GM21528 (cell line): ENCODE measurements around the gene HTR6.
"Not testable (repeated sequence)": the region's sequence is repeated elsewhere in the genome, so short reads cannot be mapped to it uniquely, and the experiment has no call there.

Experiments
- ATAC-seq: cut with Tn5 transposase; IDR thresholded peaks from one replicate; pipeline ENCODE4 v1.9.1; 2021; ENCODE audit warnings: mild to moderate bottlenecking, moderate library complexity; ENCODE audit not compliant: unreplicated experiment, low FRiP score

The HTR6 gene

DNA sequence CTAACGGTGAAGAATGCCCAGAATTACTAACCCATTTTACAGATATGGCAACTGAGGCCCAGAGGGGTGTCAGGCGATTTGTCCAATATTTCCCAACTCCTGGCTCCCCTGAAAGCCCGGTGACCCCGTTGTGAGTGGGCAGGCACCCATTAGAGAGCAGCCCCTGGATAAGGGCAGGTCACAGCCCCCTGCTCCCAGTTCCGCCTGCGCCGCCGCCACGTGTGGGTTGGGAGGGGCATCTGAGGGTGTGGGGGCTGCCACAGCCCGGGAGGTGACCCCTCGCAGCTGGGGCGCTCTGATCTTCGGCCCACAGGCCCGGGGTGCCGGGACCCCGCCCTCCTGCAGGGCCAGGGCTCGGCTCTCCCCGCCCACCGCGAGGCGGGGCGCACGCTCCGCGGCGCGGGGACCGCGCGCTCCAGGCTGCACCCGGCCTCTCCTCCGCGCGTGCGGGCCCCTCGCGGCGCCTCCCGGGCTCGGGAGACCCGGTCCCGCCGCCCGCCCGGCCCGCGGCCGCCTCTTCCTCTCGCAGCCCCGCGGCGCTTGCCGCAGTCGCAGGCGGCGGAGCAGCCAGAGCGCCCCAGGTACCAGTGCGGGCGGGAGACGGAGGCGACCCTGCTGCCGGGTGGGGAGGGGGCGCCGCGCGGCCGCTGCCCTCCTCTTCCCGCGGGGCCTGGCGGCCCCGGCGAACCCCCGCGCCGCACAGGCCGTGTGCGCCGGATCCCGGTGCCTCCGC is at the start of gene HTR6:
Gene HTR6, plus strand, starts transcription at position 423 of the 733 bp plus-strand sequence. CDS start 879 bp downstream, outside the sequence.
- no peak for ATAC-seq

- ATAC-seq: no peak
Observed at GRCh38 chr1:19615438-19615837, 49.2 kb upstream of the HTR6 start.

DNA sequence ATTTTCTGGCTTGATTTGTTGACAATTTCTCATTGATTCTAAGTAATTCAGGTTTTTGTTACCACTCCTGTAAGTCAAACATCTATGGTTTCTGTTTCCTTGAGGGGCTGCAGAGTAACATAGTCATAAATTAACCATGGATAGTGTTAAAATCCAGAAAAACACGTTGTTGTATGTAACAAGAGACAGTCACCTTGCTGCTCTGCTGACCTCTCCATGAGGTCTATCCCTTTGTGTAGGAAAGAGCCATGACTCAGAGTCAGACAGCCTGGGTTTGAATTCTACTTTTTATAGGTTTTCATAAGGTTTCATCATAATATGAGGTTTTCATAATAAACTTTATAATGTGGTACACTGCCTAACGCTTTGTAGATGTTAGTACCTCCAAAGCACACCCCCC is 48.2 kb upstream of the HTR6 start:
- no peak for ATAC-seq

DNA sequence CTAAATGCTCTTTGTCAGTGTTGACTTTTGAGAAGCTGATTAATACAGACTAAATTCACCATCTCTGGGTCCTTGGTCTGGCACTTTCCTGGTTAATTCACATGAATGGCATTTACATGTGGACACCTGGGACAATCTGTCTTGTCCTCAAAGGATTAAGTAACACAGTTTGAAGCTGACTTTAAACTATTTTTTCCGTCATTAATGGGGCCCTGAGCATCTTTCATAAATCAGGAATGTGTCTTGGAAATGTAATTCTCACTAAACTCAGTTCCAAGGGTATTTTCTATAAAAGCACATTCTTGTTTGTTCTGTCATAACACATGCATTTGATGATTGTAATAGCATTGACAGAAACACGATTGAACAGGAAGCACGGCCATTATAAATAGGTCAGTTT is 47.3 kb upstream of the HTR6 start:
- ATAC-seq: no peak

DNA sequence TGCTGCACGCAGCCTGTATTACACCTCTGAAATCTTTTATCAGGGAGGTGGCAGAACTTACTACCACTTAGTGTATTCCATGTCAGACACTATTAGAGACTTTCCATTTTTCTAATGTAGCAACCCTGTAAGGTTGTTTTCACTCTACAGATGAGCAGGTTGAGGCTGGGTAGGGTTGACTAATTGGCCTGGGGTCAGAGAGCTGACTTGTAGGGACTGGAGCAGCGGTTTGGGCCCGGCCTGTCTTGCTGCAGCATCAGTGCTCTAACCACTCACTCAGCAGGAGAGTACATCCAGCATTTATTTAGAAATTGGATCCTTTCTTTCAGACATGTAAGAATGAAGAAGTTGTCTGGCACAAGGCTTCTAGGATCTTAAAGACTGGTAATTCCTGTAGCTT is 46.2 kb upstream of the HTR6 start:
- ATAC-seq: no peak

- ATAC-seq: no peak
Observed at GRCh38 chr1:19619697-19620384, 44.8 kb upstream of the HTR6 start.

GRCh38 chr1:19620786-19621185 is 43.9 kb upstream of the HTR6 start:
- no peak for ATAC-seq

DNA sequence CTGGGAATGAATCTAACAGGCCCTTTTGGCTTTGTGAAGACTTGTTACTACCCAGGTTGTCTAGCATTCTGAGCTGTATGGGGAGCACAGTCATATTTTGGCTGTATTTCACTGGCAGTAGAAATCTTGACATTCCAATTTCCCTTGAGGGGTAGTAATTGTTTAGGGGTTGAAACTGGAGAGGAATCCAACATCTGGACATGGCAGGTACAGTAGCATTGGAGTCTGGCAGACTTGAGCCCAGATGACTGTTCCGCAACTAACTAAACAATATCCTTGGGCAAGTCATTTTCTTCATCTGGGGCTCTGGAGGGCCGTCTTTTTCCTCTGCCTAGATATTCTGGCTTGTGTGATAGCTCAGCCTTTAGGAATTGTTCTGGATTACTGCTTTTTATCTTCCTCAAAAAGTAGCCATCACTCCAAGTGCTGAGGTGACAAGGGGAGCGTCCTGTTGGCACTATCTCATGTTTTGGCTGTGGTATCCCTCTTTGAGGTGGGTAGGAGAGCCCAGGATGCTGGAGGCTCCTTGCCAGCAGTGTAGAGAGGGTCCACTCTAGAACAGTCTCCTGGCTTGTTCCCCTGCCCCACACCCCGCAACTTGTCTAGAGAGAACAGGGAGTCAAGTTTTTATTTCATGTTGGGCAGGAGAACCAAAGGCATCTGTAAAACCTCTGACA is 43.3 kb upstream of the HTR6 start:
- no peak for ATAC-seq

GRCh38 chr1:19622204-19622603 is 42.5 kb upstream of the HTR6 start:
- no peak for ATAC-seq

- no peak for ATAC-seq
Observed at GRCh38 chr1:19623523-19623922, 41.2 kb upstream of the HTR6 start.

DNA sequence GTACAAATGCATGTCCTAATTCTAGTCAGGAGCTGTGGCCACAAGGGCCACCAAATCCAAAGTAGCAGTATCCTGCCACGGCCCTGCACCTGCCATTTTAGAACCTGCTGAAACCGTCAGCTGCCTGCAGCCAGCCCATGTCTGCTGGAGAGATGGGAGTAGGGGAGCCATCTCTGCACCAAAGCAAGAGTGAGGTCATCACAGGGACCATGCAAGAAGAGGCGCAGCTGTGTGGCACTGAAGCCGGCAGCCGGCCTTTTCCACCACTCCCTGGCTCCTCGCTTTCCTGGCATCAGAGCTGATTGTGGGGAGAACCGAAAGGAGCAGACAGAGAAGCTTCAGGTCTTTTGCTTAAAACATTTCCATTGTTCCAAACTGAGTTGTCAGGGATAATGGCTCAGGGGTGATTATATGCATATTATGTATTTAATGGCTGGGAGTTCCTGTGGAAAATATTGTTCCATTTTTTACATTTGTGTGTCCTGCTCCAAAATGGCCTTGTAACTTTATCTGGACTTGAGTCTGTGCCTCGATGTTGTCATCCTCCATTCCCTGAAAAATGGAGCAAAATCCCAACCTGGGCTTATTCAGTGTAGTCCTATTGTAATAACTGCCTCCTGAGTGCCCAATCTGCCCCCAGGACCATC is 39.3 kb upstream of the HTR6 start:
- ATAC-seq: no peak

DNA sequence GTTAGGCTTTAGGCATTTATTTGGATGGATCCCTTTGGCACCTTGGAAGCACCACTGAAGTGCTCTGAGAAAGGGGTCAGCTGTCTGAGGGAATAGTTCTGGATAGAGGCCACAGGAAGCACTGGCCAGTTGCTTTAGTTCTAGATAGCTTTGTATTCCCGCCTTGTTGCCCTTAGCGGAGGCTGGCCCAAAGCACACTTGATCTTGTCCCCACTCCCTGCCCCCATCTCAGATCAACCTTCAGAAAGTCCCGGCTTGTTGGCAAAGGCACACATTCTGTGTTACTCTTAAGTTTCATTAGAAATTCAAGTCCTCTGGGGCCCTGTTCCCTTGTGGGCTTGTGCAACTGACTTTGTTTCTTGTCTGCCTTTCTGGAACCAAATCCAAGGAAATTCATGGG is 35.8 kb upstream of the HTR6 start:
- no peak for ATAC-seq

GRCh38 chr1:19629357-19629756 is 35.3 kb upstream of the HTR6 start:
- no peak for ATAC-seq

GRCh38 chr1:19630192-19630591 is 34.5 kb upstream of the HTR6 start:
- not testable (repeated sequence) for ATAC-seq

GRCh38 chr1:19630720-19631395 is 33.8 kb upstream of the HTR6 start:
- ATAC-seq: no peak

DNA sequence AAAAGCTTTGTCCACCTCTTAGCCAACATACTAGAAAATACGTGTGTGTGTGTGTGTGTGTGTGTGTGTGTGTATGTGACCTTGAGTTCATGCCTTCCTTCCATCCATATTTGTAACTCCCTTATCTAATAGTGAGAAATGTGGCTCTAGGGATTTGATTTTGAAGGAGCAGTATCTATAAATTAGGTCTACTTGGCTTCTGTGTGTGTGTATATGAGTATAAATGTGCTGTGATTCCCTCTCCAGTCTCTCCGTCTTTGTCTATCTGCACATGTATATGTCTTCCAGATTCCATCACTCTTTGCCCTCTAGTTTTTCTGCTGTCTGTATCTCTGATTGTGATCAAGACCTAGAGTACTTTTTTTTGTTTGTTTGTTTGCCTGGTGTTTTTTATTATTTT is 32.5 kb upstream of the HTR6 start:
- no peak for ATAC-seq

DNA sequence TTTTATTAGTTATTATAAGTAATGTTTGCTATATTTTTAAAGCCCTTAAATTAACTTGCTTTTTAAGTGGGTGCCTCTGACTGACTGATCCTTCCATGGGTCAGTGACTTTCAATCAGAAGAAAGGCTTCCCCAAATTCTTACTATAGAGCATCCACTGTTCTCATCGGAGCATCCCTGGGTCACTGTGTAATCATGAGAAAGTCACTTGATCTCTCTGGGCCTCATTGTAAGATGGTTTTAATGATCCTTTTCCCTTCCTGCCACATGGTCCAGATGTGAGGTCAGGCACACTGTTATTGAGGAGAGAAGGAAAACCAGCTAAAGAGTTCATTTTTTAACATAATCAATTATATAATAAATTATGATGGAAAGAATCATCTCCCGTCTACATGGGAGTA is 31.6 kb upstream of the HTR6 start:
- no peak for ATAC-seq

DNA sequence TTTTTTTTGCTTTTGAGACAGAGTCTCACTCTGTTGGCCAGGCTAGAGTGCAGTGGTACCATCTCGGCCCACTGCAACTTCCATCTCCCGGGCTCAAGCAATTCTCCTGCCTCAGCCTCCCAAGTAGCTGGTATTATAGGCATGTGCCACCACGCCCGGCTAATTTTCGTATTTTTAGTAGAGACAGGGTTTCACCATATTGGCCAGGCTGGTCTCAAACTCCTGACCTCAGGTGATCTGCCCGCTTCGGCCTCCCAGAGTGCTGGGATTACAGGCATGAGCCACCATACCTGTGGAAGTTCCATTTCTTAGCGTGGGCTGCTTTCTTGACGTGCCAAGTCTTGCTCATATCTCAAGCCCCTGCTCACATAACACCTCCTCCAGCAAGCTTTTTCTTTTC is 29.6 kb upstream of the HTR6 start:
- ATAC-seq: not testable (repeated sequence)

GRCh38 chr1:19635646-19636045 is 29.0 kb upstream of the HTR6 start:
- no peak for ATAC-seq

GRCh38 chr1:19636065-19636464 is 28.6 kb upstream of the HTR6 start:
- ATAC-seq: no peak

GRCh38 chr1:19636749-19637148 is 27.9 kb upstream of the HTR6 start:
- not testable (repeated sequence) for ATAC-seq
